ENCODE data around the gene C2CD3. TPM values are rescaled to one million over a fixed set of nuclear protein-coding genes. Genes with fewer than 3 reads are reported as not detected.

The C2CD3 gene
- total RNA-seq, 6 donors from 2014 or later, result 21.4 to 55.5 (median 26.6) TPM

DNA sequence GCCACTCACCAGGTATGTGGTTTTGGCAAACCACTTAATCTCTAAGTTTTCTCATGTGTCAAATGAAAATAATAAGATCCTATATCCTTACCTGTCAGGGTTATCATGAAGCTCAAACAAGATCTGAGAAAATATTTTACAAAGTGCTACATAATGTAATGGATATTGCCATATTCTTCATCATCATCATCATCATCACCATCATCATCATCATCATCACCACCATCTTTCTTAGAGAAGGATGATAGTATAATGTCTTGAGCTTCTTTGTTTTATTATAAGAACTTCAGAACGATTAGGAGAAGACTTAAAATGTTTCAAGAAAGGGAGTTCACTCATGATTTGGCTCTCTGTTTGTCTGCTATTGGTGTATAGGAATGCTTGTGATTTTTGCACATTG, 89.4 kb downstream of the C2CD3 start:
- no peak for TF ChIP-seq POLR2A (IDR thresholded peaks at IDR 0.05)
- TF ChIP-seq, protein P1, sequence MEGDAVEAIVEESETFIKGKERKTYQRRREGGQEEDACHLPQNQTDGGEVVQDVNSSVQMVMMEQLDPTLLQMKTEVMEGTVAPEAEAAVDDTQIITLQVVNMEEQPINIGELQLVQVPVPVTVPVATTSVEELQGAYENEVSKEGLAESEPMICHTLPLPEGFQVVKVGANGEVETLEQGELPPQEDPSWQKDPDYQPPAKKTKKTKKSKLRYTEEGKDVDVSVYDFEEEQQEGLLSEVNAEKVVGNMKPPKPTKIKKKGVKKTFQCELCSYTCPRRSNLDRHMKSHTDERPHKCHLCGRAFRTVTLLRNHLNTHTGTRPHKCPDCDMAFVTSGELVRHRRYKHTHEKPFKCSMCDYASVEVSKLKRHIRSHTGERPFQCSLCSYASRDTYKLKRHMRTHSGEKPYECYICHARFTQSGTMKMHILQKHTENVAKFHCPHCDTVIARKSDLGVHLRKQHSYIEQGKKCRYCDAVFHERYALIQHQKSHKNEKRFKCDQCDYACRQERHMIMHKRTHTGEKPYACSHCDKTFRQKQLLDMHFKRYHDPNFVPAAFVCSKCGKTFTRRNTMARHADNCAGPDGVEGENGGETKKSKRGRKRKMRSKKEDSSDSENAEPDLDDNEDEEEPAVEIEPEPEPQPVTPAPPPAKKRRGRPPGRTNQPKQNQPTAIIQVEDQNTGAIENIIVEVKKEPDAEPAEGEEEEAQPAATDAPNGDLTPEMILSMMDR (IDR thresholded peaks at IDR 0.05), result no peak
- no peak for TF ChIP-seq EP300 (IDR thresholded peaks at IDR 0.05)
- no peak for TF ChIP-seq POLR2AphosphoS5 (IDR thresholded peaks at IDR 0.05)
- Histone ChIP-seq H3K27ac (no peak overlapping the region), H3K36me3 (peaks cover 6 to 60% (median 18%) of the 10 kb centered on the region in 4 donors), H3K9me3 (no peaks in the 10 kb centered on the region), H3K27me3 (no peaks in the 10 kb centered on the region), H3K4me1 (no peaks in the 10 kb centered on the region), H3K4me3 (no peak overlapping the region)
- 94 to 97% methylated on average over 1 of the region's 1 CpG for WGBS, 2 donors
- DNase-seq (no peak), ATAC-seq (ENCODE audit: low FRiP score in 2 of 2) (no peak)

DNA sequence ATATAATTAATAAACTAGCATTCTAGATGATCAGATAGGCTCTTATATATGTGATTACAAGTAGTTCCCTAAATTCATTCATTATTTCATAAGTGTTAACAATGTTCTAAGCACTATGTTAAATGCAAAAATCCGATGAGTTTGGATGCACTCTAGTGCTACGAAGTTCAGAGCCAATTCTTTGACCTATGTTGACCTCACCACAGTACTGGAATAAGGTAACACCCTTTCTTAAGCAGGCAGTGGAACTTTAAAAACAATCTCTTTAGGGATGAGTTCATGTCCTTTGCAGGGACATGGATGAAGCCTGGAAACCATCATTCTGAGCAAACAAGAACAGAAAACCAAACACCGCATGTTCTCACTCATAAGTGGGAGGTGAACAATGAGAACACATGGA, 93.6 kb downstream of the C2CD3 start:
- no peak overlapping the region for H3K27ac ChIP-seq
- H3K27me3 ChIP-seq, result no peaks in the 10 kb centered on the region
- TF ChIP-seq POLR2AphosphoS5 (IDR thresholded peaks at IDR 0.05), result no peak
- TF ChIP-seq, protein P1 (IDR thresholded peaks at IDR 0.05), result no peak
- no peak for TF ChIP-seq POLR2A (IDR thresholded peaks at IDR 0.05)
- TF ChIP-seq EP300 (IDR thresholded peaks at IDR 0.05), result no peak
- no peak overlapping the region for H3K4me3 ChIP-seq
- WGBS, 2 donors, result 84 to 89% methylated on average over 3 of the region's 3 CpGs
- DNase-seq (no peak), ATAC-seq (ENCODE audit: low FRiP score in 2 of 2) (no peak)
- H3K9me3 ChIP-seq, result no peaks in the 10 kb centered on the region
- H3K36me3 ChIP-seq, result peaks cover 11 to 55% (median 27%) of the 10 kb centered on the region in 4 donors
- H3K4me1 ChIP-seq, result no peaks in the 10 kb centered on the region

DNA sequence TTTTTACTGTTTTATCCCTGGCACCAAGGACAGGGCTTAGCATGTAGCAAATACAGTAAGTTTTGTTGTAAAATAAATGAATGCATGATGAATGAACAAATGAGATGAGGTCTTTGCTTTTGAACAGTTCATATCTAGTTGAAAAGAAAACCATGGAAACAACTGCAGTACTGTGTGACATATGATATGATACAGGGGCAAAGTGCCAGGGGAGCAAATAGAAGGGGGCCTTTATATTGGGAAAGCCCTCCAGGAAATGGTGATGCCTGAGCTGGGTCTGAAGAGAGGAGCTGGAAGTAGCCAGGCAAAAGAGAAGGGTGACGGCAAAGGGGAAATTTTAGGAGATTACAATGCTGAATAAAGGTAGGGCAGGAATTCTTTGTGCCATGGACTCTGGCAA, 98.1 kb downstream of the C2CD3 start:
- Histone ChIP-seq H3K27me3 (no peaks in the 10 kb centered on the region), H3K36me3 (peaks cover 9 to 54% (median 17%) of the 10 kb centered on the region in 4 donors), H3K9me3 (no peaks in the 10 kb centered on the region), H3K4me1 (peaks cover 0 to 14% (median 3%) of the 10 kb centered on the region in 4 donors), H3K27ac (no peak overlapping the region), H3K4me3 (no peak overlapping the region)
- TF ChIP-seq POLR2AphosphoS5 (IDR thresholded peaks at IDR 0.05), result no peak
- TF ChIP-seq, protein P1 (IDR thresholded peaks at IDR 0.05), result no peak
- no peak for TF ChIP-seq EP300 (IDR thresholded peaks at IDR 0.05)
- no peak for TF ChIP-seq POLR2A (IDR thresholded peaks at IDR 0.05)
- no peak for ATAC-seq (ENCODE audit: low FRiP score in 2 of 2)
- 96 to 97% methylated on average over 1 of the region's 1 CpG for WGBS, 2 donors
- DNase-seq, result no peak

GRCh38 chr11:74072286-74072685, 98.5 kb downstream of the C2CD3 start:
- H3K4me3 ChIP-seq, result no peak overlapping the region
- DNase-seq (no peak), ATAC-seq (ENCODE audit: low FRiP score in 2 of 2) (no peak)
- H3K27ac ChIP-seq, result no peak overlapping the region
- peaks cover 9 to 49% (median 17%) of the 10 kb centered on the region in 4 donors for H3K36me3 ChIP-seq
- WGBS, 2 donors, result 72 to 81% methylated on average over 1 of the region's 1 CpG
- H3K4me1 ChIP-seq, result peaks cover 0 to 14% (median 3%) of the 10 kb centered on the region in 4 donors
- TF ChIP-seq POLR2AphosphoS5 (IDR thresholded peaks at IDR 0.05) (no peak), EP300 (IDR thresholded peaks at IDR 0.05) (no peak), POLR2A (IDR thresholded peaks at IDR 0.05) (no peak)
- TF ChIP-seq, protein P1 (IDR thresholded peaks at IDR 0.05), result no peak
- no peaks in the 10 kb centered on the region for H3K9me3 ChIP-seq
- no peaks in the 10 kb centered on the region for H3K27me3 ChIP-seq

Measured in upper lobe of left lung (tissue), 6 donors.